Measurements from ENCODE around the gene FBXW8.

FBXW8 gene

GRCh38 chr12:117063162-117063911, 152.6 kb downstream of the FBXW8 start:
- H3K27ac ChIP-seq = no peak overlapping the region
- CTCF ChIA-PET = interaction anchor here (0.9 kb wide), 1 partner anchor 9 kb away, joined by 5 read pairs; no protein-coding TSS in a partner anchor
- DNase-seq (ENCODE audit: low spot score) = no peak
- POLR2A ChIA-PET (ENCODE audit: low non-redundant PET) = no interaction called here
- TF ChIP-seq, protein P1, sequence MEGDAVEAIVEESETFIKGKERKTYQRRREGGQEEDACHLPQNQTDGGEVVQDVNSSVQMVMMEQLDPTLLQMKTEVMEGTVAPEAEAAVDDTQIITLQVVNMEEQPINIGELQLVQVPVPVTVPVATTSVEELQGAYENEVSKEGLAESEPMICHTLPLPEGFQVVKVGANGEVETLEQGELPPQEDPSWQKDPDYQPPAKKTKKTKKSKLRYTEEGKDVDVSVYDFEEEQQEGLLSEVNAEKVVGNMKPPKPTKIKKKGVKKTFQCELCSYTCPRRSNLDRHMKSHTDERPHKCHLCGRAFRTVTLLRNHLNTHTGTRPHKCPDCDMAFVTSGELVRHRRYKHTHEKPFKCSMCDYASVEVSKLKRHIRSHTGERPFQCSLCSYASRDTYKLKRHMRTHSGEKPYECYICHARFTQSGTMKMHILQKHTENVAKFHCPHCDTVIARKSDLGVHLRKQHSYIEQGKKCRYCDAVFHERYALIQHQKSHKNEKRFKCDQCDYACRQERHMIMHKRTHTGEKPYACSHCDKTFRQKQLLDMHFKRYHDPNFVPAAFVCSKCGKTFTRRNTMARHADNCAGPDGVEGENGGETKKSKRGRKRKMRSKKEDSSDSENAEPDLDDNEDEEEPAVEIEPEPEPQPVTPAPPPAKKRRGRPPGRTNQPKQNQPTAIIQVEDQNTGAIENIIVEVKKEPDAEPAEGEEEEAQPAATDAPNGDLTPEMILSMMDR (conservative IDR thresholded peaks at IDR 0.05; ENCODE audit: low read depth) = no peak

- no peak for DNase-seq (ENCODE audit: low spot score)
- ChIA-PET POLR2A (ENCODE audit: low non-redundant PET) (no interaction called here), CTCF (interaction anchor here (0.9 kb wide), 1 partner anchor 9 kb away, joined by 5 read pairs; no protein-coding TSS in a partner anchor)
- TF ChIP-seq, protein P1 (conservative IDR thresholded peaks at IDR 0.05; ENCODE audit: low read depth) = no peak
- H3K27ac ChIP-seq = no peak overlapping the region
These were observed 153.3 kb downstream of the FBXW8 start for GRCh38 chr12:117064049-117064448.

- CTCF ChIA-PET = no interaction called here
These were observed 153.8 kb downstream of the FBXW8 start for GRCh38 chr12:117064596-117064995.

GRCh38 chr12:117067016-117067415, 156.3 kb downstream of the FBXW8 start:
- DNase-seq (ENCODE audit: low spot score) = no peak
- TF ChIP-seq, protein P1 (conservative IDR thresholded peaks at IDR 0.05; ENCODE audit: low read depth) = no peak
- CTCF ChIA-PET = interaction anchor here (0.6 kb wide), 1 partner anchor 48 kb away, joined by 11 read pairs; no protein-coding TSS in a partner anchor
- no peak overlapping the region for H3K27ac ChIP-seq
- POLR2A ChIA-PET (ENCODE audit: low non-redundant PET) = no interaction called here

More at GRCh38 chr12:117064596-117064995, 153.8 kb downstream of the FBXW8 start:
- H3K27ac ChIP-seq = no peak overlapping the region
- DNase-seq (ENCODE audit: low spot score) = no peak
- POLR2A ChIA-PET (ENCODE audit: low non-redundant PET) = no interaction called here
- TF ChIP-seq, protein P1 (conservative IDR thresholded peaks at IDR 0.05; ENCODE audit: low read depth) = no peak

GRCh38 chr12:117067638-117068037, 156.9 kb downstream of the FBXW8 start:
- TF ChIP-seq, protein P1 (conservative IDR thresholded peaks at IDR 0.05; ENCODE audit: low read depth) = no peak
- ChIA-PET POLR2A (ENCODE audit: low non-redundant PET) (no interaction called here), CTCF (interaction anchor here (0.6 kb wide), 3 partner anchors 38 to 70 kb away, joined by 3 to 11 read pairs (median 3); no protein-coding TSS in a partner anchor)
- DNase-seq (ENCODE audit: low spot score) = no peak
- no peak overlapping the region for H3K27ac ChIP-seq

DNA sequence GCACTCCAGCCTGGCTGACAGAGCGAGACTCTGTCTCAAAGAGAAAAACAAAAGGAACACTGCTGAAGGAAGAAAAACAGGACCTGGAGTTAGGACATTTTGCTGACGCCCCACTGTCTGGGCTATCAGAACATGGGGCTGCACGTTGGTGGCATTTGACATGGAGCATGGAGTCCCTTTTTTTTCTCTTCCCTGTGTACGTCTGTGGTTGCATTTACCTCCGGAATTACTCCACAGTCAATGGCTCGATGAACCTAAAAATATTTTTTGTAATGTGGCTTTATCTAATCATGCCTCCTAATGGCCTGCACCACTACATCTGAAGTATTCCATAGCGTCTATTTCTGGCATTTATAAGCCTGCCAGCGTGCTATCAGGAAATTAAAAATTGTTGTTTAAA, 157.7 kb downstream of the FBXW8 start:
- POLR2A ChIA-PET (ENCODE audit: low non-redundant PET) = interaction anchor here (0.6 kb wide), 1 partner anchor 943 kb away, joined by 4 read pairs; no protein-coding TSS in a partner anchor
- no peak for DNase-seq (ENCODE audit: low spot score)
- TF ChIP-seq, protein P1 (conservative IDR thresholded peaks at IDR 0.05; ENCODE audit: low read depth) = no peak
- CTCF ChIA-PET = interaction anchor here (0.6 kb wide), 1 partner anchor 71 kb away, joined by 3 read pairs; no protein-coding TSS in a partner anchor
- H3K27ac ChIP-seq = no peak overlapping the region

All from RWPE1 (cell line).